Cardiac muscle cell (in vitro differentiated cells and primary cell): ENCODE measurements around the gene RBM19. TPM values are rescaled to one million over a fixed set of nuclear protein-coding genes. Genes with fewer than 3 reads are reported as not detected.
"Not testable (repeated sequence)": the region's sequence is repeated elsewhere in the genome, so short reads cannot be mapped to it uniquely, and the experiment has no call there.

Experiments used
- DNase-seq, 2 donors: peaks; one replicate each; pipeline versions ENCODE4 v3.0.0 to v3.0.0-alpha.2; 2010 to 2017; ENCODE audit warnings: low read depth in 1 of 2, low spot score in 1 of 2
- H3K27ac ChIP-seq: fragments of 200-600 bp; sonication (generic); 2 replicates; pipeline ENCODE4 v1.5.1; 2016
- H3K27me3 ChIP-seq: fragments of 200-600 bp; sonication (generic); 2 replicates; pipeline ENCODE4 v1.6.0; 2016; ENCODE audit warnings: control low read depth
- H3K36me3 ChIP-seq: fragments of 200-600 bp; sonication (generic); 2 replicates; pipeline ENCODE4 v1.5.1; 2016; ENCODE audit warnings: control low read depth
- H3K4me1 ChIP-seq: fragments of 200-600 bp; sonication (generic); 2 replicates; pipeline ENCODE4 v1.8.1; 2017; ENCODE audit warnings: low read depth, mild to moderate bottlenecking, mixed run types
- H3K4me3 ChIP-seq: fragments of 200-600 bp; sonication (generic); 2 replicates; pipeline ENCODE4 v1.5.1; 2016; ENCODE audit warnings: mild to moderate bottlenecking
- H3K9me3 ChIP-seq: fragments of 200-600 bp; sonication (generic); 2 replicates; pipeline ENCODE4 v1.5.1; 2017; ENCODE audit warnings: low read depth, mild to moderate bottlenecking, control low read depth
- CTCF ChIP-seq: IDR thresholded peaks from 2 replicates; pipeline ENCODE4 v1.5.1; 2012; ENCODE audit warnings: low read depth, mild to moderate bottlenecking, low read length
- polyA plus RNA-seq: library from polyadenylated mRNA; unstranded; fragments of >200 nt; fragmentation: Nextera tagmentation; extraction: Ambion mirVana; gene quantifications from 2 replicates; pipeline ENCODE4 v1.2.1, GENCODE V29; 2016
- total RNA-seq: library from RNA; depleted of rRNA; stranded (reverse); fragments of >200 nt; gene quantifications from 2 replicates; pipeline ENCODE4 v1.2.3, GENCODE V29; 2016

Gene RBM19
- total and polyA plus RNA-seq, 2 experiments from 2014 or later, result 28.1 to 31.0 TPM

GRCh38 chr12:114006482-114007425 is 40.6 kb upstream of the RBM19 start:
- peaks cover 24% of the 10 kb centered on the region for H3K27me3 ChIP-seq
- no peak overlapping the region for H3K27ac ChIP-seq
- H3K4me1 ChIP-seq, result no peaks in the 10 kb centered on the region
- no peaks in the 10 kb centered on the region for H3K36me3 ChIP-seq
- H3K4me3 ChIP-seq, result no peak overlapping the region
- no peak for DNase-seq
- TF ChIP-seq CTCF, result no peak
- no peaks in the 10 kb centered on the region for H3K9me3 ChIP-seq

GRCh38 chr12:114004402-114004801 is 38.3 kb upstream of the RBM19 start:
- H3K27me3 ChIP-seq, result peaks cover 37% of the 10 kb centered on the region
- H3K4me1 ChIP-seq, result no peaks in the 10 kb centered on the region

GRCh38 chr12:114003286-114003685 is 37.2 kb upstream of the RBM19 start:
- TF ChIP-seq CTCF, result no peak
- H3K9me3 ChIP-seq, result no peaks in the 10 kb centered on the region
- H3K27me3 ChIP-seq, result peaks cover 37% of the 10 kb centered on the region
- H3K27ac ChIP-seq, result no peak overlapping the region
- no peaks in the 10 kb centered on the region for H3K36me3 ChIP-seq
- no peak for DNase-seq
- no peak overlapping the region for H3K4me3 ChIP-seq
- no peaks in the 10 kb centered on the region for H3K4me1 ChIP-seq

More at GRCh38 chr12:114004402-114004801, 38.3 kb upstream of the RBM19 start:
- H3K27ac ChIP-seq, result no peak overlapping the region
- no peak overlapping the region for H3K4me3 ChIP-seq
- H3K9me3 ChIP-seq, result no peaks in the 10 kb centered on the region
- no peak for DNase-seq
- no peaks in the 10 kb centered on the region for H3K36me3 ChIP-seq
- no peak for TF ChIP-seq CTCF

- no peak for TF ChIP-seq CTCF
- peaks cover 30% of the 10 kb centered on the region for H3K27me3 ChIP-seq
- DNase-seq, result no peak
- H3K9me3 ChIP-seq, result no peaks in the 10 kb centered on the region
- H3K27ac ChIP-seq, result no peak overlapping the region
- H3K36me3 ChIP-seq, result no peaks in the 10 kb centered on the region
- H3K4me3 ChIP-seq, result no peak overlapping the region
- no peaks in the 10 kb centered on the region for H3K4me1 ChIP-seq
Measured at GRCh38 chr12:114001511-114002340, 35.6 kb upstream of the RBM19 start.

GRCh38 chr12:114000861-114001260 is 34.7 kb upstream of the RBM19 start:
- peaks cover 30% of the 10 kb centered on the region for H3K27me3 ChIP-seq
- no peak overlapping the region for H3K27ac ChIP-seq
- H3K36me3 ChIP-seq, result no peaks in the 10 kb centered on the region
- TF ChIP-seq CTCF, result no peak
- H3K9me3 ChIP-seq, result no peaks in the 10 kb centered on the region
- H3K4me3 ChIP-seq, result no peak overlapping the region
- no peak for DNase-seq
- H3K4me1 ChIP-seq, result no peaks in the 10 kb centered on the region

- DNase-seq, H3K4me1 ChIP-seq, H3K36me3 ChIP-seq, H3K4me3 ChIP-seq, H3K27ac ChIP-seq, H3K9me3 ChIP-seq: not testable (repeated sequence)
- H3K27me3 ChIP-seq, result peaks cover 27% of the 10 kb centered on the region
Measured at GRCh38 chr12:114000261-114000660, 34.1 kb upstream of the RBM19 start.
